HL-60 (cell line): ENCODE results near the gene S100A3.

Experiments used
- DNase-seq, 2 experiments: peaks; one replicate each; pipeline ENCODE4 v3.0.0-alpha.2; 2010 to 2020; ENCODE audit warnings: low read depth in 1 of 2, low spot score in 1 of 2
- H3K27ac ChIP-seq: fragments of 250-450 bp; sonication (Bioruptor Pico); replicated peaks from 2 replicates; pipeline ENCODE4 v1.5.1; 2020; ENCODE audit warnings: mild to moderate bottlenecking, moderate library complexity
- H3K27me3 ChIP-seq: fragments of 250-450 bp; sonication (Bioruptor Pico); 2 replicates; pipeline ENCODE4 v1.5.1; 2021; ENCODE audit warnings: mild to moderate bottlenecking, moderate library complexity; ENCODE audit not compliant: insufficient read depth, poor library complexity, severe bottlenecking
- H3K4me3 ChIP-seq: replicated peaks from 2 replicates; pipeline ENCODE4 v1.5.1; 2011; ENCODE audit warnings: mild to moderate bottlenecking, control low read depth, low read length; ENCODE audit not compliant: insufficient read depth
- GABPA ChIP-seq: IDR thresholded peaks from 2 replicates; pipeline ENCODE4 v1.6.1; 2012; ENCODE audit warnings: low read depth
- POLR2AphosphoS5 ChIP-seq: IDR thresholded peaks from 2 replicates; pipeline ENCODE4 v1.6.1; 2012; ENCODE audit warnings: low read depth
- SPI1 ChIP-seq: IDR thresholded peaks from 2 replicates; pipeline ENCODE4 v1.6.1; 2012; ENCODE audit warnings: low read depth, mild to moderate bottlenecking, borderline replicate concordance
- TF ChIP-seq, protein P1 (sequence below): IDR thresholded peaks from one replicate; pipeline ENCODE4 v1.5.1; 2011; ENCODE audit warnings: low read length, control low read depth, inconsistent platforms; ENCODE audit not compliant: insufficient read depth
- TF ChIP-seq, protein P2 (sequence below): IDR thresholded peaks from 2 replicates; pipeline ENCODE4 v1.6.1; 2012; ENCODE audit warnings: low read depth; ENCODE audit not compliant: insufficient replicate concordance

The S100A3 gene

DNA sequence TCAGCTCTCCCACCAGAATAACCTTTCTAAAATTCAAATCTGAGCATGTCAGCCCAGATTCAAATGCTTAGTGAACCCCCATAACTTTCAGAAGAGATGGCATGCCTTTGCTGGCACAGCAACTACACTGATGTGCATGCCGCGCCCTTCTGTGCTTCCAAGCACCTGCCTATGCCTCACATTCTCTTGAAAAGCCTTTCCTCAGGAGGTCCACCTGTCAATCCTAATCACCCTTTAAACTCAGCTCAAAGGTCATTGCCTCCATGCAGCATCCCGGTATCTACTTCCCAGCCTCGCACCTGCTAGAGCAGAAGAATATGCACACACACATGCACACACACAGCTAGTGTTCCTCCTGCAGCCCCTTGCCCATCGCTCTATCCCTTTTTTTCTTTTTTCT is 21.8 kb upstream of the S100A3 start:
- DNase-seq = no peak
- TF ChIP-seq SPI1 = no peak
- no peak overlapping the region for H3K27ac ChIP-seq
- H3K27me3 ChIP-seq = no peaks in the 10 kb centered on the region
- no peak overlapping the region for H3K4me3 ChIP-seq

DNA sequence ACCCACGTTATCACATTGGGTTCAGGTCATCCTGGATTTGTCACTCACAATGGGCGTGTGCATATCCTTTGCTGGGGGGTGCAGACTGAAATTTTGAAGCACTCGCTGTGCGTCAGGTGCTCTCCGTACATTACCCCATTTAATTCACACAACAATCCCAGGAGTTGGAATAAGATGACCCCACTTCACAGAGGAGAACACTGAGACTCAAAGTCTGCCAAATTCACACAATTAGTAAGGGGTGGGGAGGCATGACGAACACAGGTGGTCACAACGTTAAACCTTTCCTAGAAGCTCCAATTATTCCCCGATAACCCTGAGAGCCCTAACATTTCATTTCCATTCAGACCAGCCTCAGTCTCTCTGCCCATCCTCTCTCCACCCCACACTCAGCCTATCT is 20.4 kb upstream of the S100A3 start:
- TF ChIP-seq POLR2AphosphoS5 (no peak), SPI1 (no peak), GABPA (no peak)
- TF ChIP-seq, protein P1, sequence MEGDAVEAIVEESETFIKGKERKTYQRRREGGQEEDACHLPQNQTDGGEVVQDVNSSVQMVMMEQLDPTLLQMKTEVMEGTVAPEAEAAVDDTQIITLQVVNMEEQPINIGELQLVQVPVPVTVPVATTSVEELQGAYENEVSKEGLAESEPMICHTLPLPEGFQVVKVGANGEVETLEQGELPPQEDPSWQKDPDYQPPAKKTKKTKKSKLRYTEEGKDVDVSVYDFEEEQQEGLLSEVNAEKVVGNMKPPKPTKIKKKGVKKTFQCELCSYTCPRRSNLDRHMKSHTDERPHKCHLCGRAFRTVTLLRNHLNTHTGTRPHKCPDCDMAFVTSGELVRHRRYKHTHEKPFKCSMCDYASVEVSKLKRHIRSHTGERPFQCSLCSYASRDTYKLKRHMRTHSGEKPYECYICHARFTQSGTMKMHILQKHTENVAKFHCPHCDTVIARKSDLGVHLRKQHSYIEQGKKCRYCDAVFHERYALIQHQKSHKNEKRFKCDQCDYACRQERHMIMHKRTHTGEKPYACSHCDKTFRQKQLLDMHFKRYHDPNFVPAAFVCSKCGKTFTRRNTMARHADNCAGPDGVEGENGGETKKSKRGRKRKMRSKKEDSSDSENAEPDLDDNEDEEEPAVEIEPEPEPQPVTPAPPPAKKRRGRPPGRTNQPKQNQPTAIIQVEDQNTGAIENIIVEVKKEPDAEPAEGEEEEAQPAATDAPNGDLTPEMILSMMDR = no peak
- TF ChIP-seq, protein P2, sequence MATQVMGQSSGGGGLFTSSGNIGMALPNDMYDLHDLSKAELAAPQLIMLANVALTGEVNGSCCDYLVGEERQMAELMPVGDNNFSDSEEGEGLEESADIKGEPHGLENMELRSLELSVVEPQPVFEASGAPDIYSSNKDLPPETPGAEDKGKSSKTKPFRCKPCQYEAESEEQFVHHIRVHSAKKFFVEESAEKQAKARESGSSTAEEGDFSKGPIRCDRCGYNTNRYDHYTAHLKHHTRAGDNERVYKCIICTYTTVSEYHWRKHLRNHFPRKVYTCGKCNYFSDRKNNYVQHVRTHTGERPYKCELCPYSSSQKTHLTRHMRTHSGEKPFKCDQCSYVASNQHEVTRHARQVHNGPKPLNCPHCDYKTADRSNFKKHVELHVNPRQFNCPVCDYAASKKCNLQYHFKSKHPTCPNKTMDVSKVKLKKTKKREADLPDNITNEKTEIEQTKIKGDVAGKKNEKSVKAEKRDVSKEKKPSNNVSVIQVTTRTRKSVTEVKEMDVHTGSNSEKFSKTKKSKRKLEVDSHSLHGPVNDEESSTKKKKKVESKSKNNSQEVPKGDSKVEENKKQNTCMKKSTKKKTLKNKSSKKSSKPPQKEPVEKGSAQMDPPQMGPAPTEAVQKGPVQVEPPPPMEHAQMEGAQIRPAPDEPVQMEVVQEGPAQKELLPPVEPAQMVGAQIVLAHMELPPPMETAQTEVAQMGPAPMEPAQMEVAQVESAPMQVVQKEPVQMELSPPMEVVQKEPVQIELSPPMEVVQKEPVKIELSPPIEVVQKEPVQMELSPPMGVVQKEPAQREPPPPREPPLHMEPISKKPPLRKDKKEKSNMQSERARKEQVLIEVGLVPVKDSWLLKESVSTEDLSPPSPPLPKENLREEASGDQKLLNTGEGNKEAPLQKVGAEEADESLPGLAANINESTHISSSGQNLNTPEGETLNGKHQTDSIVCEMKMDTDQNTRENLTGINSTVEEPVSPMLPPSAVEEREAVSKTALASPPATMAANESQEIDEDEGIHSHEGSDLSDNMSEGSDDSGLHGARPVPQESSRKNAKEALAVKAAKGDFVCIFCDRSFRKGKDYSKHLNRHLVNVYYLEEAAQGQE = no peak
- no peak overlapping the region for H3K4me3 ChIP-seq
- no peak overlapping the region for H3K27ac ChIP-seq
- no peaks in the 10 kb centered on the region for H3K27me3 ChIP-seq
- no peak for DNase-seq

DNA sequence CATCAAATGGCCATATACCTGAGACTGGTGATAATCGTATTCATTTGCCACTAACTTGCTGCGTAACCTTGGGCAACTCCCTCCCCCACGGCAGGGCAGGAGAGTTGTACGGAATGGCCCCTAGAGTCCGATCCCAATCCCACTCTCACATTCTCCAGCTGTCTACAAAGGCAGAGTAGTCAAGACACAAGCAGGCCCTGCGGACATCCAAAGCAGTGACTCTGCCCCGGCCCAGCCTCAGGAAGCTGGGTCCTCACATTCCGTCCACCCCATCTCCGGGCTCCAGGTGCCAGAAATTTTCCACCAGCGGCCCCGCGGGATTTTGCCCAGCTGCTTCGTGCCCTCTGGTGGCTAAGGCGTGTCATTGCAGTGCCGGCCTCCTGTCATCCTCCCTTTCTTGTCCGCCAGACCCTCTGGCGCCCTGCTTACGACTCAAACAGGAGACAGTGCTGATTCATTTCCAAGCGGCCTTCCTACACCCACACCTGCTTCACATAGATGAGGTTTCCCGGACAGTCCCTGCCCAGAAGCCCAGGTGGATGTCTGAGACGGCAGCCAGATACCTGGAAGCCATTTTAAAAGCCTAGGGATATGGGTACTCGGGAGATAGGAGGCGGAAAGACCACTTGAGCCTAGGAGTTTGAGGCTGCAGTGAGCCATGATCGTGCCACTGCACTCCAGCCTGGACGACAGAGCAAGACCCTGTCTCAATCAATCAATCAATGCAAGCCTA is 19.5 kb upstream of the S100A3 start:
- no peak overlapping the region for H3K27ac ChIP-seq

More for the DNA sequence above, 19.5 kb upstream of the S100A3 start:
- Histone ChIP-seq H3K27me3 (no peaks in the 10 kb centered on the region), H3K4me3 (peak overlapping the region; percentile 20)
- DNase-seq = peak; percentile 64 to 78
- TF ChIP-seq, protein P1 = peak; percentile 98
- TF ChIP-seq SPI1 = no peak
- TF ChIP-seq POLR2AphosphoS5 = no peak
- TF ChIP-seq, protein P2 = no peak
- no peak for TF ChIP-seq GABPA
